GM21723 (cell line): ENCODE data around the gene PPP1R3G.

Experiments used
- ATAC-seq: cut with Tn5 transposase; IDR thresholded peaks from one replicate; pipeline ENCODE4 v1.9.1; 2021; ENCODE audit warnings: mild to moderate bottlenecking, moderate library complexity; ENCODE audit not compliant: unreplicated experiment

The PPP1R3G gene

DNA sequence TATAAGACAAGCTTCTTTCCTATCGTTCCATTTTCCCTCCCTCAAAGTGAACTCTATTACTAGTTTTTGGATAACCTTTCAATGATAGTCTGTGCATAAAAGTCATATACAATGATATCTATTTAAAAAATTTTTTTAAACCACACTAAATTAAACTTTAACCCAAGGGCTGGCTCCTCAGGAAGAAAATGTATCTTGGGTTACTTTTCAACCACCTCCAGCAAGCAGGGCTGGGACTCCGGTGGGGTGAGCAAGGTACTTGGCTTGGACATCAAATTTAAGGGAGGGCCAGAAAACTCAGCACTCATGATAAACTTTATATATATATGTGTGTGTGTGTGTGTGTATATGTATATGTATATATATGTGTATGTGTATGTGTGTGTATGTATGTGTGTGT lies 13.9 kb upstream of the PPP1R3G start:
- ATAC-seq: no peak

DNA sequence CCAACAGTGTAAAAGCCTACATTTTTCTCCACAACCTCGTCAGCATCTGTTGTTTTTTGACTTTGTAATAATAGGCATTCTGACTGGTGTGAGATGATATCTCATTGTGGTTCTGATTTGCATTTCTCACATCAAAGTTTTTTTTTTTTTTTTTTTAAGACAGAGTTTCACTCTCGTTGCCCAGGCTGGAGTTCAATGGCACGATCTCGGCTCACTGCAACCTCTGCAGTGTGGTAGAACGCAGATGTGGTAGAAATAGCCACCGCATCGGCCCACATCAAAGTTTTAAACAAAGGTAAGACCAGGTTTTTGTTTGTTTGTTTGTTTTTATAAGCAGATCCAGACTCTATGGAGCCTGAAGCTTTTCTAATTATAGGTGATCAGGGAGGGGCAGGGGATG lies 12.7 kb upstream of the PPP1R3G start:
- no peak for ATAC-seq

DNA sequence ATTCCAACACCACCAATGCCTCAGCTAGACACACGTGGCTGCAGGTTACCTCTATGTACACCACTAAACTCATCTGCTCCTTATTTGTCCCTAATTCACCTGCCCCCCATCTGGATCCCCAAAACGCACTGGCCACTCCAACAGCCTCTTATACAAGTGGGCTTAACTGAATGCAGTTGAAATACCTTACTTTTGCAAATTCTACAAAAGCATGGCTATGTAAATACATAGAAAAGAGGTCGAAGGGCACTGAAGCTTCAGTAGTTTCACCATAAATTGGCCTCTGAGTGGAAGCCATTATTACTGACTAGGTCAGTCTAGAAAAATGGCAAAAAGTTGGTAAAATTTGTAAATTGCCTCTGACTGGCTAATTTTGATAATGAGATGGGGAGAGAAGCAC lies 11.1 kb upstream of the PPP1R3G start:
- ATAC-seq: no peak

DNA sequence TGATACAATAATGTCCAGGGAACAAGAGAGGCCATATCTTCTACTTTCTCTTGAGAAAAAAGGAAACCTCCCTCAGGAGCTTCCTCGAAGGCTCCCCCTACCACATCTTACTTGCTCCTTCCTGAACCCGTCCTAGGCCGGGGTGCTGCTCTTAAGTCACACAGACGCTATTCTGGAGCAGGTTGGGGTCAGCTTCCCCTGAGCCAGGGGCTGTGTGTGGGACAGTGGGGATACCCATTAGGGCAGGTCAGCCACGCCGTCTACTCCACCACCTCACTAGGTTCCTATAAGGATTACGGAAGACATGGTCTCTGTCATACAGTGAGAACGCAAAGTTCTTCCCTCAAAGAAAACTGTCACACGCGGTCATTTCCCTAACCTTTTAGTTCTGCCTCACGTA lies 8.2 kb upstream of the PPP1R3G start:
- no peak for ATAC-seq

DNA sequence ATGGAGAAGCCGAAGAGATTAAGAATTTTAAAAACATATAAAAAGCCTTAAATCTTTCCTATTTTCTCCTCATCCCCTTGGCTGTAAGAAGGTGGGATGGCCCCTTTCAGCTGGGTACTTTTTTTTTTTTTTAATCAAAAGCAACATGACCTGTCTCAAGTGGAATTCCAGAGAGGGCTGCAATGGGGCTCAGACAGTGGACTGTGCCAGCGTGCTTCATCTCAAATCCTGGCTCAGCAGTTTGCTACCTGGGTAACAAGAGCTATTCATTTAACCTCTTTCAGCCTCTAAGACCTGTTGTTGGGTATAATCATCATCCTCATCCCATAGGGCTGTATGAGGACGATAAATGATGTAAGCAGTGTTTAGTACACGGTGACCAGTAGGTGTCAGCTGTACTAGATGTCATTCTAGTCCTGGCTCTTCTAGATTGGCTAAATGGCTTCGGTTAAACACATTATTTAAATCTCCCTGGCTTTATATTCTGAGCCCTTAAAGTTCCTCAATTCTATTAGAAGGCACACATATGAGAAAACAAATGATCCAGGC lies 6.9 kb upstream of the PPP1R3G start:
- ATAC-seq: no peak

DNA sequence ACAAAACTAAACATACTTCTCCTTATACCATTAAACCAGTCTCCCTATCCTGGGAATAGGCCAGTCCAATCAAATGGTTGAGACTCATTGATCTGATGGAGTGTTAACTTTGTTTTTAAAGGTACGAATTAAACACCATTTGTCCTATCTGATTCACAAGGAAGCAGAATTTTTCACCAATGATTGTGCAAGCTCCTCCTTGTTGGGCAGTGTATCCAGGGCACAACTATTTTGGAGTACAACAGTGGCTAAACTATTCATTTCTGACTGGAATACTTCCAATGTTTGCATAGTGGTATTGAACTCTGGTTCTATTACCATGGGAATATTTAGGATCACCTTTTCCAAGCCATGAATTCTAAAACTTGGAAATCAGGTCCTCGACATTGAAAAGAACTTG lies 5.4 kb upstream of the PPP1R3G start:
- no peak for ATAC-seq

DNA sequence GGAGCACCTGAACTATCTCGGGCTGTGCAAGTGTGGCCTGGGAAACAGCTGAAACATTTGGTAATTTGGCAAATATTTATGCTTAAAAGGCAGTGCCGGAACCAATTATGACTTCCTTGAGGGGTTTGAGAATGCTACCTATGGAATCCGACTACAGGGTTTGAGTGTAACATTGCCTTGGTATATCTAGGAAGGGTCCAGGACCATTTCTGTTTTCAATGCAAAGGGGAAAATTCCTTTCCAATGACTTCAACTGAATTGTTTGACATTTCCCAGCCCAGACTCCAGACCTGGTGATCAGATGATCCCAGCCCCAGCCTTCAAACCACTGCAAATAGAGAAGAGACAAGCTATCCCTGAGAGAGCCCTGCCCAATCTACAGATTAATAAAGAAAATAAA lies 4.6 kb upstream of the PPP1R3G start:
- no peak for ATAC-seq

DNA sequence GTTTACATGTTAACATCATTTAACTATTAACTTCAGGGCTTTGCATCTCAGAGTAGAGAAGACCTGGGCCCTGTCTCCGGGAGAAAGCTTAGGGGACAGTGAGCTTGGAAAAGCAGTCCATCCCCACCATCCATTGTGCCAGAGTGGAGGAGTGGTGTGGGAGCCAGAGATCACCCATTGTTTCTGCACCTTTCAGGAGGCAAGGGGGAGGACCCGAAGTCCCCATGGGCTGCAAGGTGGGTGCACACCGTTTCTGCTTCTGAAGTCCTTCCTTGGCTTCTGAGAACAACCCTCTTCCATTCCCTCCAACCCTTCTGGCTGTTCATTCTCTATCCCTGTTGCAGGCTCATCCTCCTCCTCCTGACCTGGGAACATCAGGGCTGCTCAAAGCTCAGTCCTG lies 4.0 kb upstream of the PPP1R3G start:
- no peak for ATAC-seq

DNA sequence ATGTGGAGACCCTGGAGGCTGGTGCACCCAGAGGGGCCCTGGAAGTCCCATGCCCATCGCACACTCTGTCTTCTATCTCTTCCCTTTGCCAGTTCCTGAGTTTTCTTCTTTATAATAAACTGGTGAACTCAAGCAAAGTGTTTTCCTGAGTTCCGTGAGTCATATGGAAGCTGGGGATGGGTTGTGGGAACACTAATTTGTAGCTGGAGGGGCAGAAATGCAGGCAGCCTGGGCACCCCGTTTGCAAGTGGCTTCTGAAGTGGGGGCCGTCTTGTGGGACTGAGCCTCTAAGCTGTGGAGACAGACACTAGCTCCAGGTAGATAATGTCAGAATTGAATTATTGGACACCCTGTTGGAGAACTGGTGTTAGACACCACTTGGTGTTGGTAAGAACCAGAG lies 3.2 kb upstream of the PPP1R3G start:
- no peak for ATAC-seq

DNA sequence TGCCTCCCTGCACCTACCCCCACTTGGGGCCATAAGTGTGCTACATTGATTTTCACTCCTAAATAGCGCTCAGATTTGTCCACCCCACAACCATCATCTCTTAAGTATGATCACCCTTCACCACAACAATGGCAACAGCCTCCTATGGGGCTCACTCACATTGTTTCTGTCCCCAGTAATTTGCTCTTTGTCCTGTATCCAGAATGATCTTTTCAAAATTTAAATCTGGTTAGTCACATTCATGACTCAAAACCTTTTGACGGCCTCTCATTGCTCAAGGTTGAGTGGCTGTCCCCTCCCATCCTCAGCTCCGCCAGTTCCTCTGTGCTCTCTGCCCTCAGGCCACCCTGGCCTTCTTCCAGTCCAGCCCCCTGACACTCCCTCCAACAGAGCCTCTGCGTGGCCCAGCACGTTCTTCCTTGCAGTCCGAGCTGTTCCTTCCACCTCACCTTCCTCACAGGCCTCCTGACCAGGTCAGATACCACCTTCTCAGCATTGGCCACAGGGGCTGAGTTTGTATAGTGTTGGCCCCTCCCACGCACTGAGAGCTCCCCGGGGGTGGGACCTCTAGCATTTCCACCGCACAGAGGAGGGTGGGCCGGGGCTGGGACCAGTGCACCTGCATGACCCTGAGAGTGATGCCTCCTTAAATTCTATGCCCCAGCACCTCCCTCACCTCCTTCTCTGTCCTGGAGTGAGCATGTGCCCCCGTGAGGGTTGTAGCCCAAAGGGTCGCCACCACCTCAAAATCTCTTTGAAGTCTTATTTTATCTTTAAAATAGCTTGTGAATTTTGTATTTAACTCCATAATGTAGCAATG lies 2.4 kb upstream of the PPP1R3G start:
- no peak for ATAC-seq

DNA sequence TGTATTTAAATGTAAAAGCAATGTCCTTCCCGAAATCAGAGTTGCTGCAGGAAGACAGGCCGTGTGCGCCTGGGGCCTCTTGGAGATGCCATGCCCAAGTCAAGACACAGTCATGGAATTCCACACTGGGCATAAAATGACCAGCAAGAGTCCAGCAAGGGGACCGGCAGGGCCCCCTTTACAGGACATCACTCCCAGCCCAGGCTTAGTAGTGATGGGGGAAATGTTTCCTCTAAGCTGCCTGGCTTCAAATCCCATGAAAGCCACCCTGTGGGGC lies 1.9 kb upstream of the PPP1R3G start:
- ATAC-seq: no peak

DNA sequence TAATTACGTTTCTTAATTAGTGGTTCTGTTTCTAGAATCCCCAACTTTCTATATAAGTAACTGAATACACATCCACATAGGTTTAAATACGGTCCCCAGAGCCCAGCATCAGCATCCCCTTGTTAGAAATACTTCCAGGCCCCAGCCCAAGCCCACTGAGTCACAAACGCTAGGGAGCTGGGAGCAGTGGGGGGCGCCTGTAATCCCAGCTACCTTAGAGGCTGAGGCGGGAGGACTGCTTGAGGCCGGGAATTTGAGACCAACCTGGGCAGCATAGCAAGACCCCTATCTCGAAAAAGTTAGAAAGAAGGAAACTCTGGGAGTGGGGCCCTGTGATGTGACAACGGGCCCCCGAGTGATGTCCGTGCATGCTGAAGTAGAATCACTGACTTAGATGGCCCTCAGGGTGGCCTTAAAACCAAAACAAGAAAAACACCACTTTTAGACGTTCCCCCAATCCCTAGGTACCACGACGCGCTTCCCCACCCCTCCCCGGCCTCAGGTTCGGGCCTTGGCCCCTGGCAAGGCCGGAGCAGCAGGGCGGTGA lies 1.3 kb upstream of the PPP1R3G start:
- ATAC-seq: peak; percentile 28

DNA sequence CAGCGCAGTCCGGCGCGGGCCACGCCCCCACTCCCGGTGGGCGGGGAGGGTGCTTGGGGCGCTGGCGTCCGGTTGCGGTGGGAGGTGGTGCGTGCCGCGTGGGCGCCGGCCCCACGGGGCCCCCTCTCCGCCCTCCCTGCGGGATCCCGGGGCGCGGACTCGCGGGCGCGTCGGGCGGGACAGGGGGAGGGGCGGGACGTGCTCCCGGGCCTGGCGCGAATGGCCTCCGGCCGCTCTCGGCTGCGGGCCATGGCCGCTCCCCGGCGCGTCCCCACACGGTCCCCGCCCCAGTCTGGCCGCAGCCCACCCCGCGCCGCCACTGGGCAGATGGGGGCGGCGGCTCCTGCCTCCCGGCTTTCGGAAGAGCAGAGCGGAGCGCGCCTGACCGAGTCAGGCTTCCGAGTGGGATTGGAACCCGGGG lies 771 bp upstream of the PPP1R3G start:
- ATAC-seq: peak; percentile 53

DNA sequence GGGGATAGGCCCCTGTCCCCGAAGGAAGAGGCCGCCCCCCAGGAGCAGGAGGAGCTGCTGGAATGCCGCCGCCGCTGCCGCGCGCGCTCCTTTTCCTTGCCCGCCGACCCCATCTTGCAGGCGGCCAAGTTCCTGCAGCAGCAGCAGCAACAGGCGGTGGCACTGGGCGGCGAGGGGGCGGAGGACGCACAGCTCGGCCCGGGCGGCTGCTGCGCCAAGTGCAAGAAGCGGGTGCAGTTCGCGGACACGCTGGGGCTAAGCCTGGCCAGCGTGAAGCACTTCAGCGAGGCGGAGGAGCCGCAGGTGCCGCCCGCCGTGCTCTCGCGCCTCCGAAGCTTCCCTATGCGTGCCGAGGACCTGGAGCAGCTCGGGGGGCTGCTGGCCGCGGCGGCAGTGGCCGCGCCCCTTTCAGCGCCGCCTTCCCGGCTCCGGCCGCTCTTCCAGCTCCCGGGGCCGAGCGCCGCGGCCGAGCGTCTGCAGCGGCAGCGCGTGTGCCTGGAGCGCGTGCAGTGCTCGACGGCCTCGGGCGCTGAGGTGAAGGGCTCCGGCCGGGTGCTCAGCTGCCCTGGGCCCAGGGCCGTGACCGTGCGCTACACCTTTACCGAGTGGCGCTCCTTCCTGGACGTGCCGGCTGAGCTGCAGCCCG lies 630 bp downstream of the PPP1R3G start:
- peak; percentile 18 for ATAC-seq

DNA sequence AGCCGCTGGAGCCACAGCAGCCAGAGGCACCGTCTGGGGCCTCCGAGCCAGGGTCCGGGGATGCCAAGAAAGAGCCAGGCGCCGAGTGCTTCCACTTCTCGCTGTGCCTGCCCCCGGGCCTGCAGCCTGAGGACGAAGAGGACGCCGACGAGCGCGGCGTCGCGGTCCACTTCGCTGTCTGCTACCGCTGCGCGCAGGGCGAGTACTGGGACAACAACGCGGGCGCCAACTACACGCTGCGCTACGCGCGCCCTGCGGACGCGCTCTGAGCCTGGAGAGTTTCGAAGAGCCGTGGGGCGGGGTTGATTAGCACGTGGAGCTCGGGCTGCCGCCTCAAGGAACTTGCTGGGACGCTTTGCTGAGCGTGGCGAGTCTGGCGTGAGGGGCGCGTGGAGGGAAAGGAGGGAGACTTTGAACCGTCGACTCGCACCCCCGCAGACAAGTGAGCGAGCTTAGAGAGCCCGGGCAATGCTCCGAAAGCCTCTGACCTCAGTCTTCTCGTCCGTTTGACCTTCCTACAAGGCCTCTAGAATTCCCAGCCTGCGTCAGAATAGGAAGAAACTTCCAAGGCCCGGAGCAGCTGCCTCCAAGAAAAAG lies 1.3 kb downstream of the PPP1R3G start:
- no peak for ATAC-seq

DNA sequence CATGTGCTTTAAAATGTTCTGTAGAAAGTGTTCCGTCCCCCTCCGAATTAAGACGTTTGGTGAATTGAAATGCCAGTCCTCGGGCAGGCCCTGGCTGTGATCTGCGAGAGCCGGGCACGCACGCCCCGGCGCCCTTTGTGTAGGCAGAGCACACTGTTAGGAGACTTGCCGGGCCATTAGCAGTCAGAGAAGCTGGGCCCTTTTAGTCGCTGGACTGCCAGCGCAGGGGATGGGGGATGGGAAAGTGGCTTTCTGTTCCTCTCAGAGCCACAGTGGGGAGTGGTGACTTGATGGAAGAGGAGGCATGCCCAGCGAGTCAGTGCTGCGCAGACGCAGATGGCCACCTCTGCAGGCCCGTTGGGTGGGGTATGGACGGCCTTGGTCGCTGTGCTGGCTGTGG lies 2.2 kb downstream of the PPP1R3G start:
- ATAC-seq: no peak

DNA sequence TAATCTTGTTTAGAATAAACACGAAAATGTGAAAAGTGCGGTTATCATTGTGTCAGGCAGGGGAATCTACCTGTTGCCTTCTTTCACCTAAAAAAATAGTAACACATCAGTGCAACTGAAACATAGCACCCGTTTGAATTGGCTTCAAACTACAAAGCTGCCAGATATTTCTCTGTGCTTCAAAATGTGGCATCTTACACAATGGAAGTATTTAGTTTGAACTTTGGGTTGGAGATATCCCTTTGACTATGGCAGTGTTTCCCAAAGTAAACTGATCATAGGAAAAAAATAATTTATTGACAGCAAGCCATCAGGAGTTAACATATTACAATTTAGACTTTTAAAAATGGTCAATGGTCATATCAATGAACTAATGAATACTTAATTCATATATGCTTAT lies 3.6 kb downstream of the PPP1R3G start:
- no peak for ATAC-seq

DNA sequence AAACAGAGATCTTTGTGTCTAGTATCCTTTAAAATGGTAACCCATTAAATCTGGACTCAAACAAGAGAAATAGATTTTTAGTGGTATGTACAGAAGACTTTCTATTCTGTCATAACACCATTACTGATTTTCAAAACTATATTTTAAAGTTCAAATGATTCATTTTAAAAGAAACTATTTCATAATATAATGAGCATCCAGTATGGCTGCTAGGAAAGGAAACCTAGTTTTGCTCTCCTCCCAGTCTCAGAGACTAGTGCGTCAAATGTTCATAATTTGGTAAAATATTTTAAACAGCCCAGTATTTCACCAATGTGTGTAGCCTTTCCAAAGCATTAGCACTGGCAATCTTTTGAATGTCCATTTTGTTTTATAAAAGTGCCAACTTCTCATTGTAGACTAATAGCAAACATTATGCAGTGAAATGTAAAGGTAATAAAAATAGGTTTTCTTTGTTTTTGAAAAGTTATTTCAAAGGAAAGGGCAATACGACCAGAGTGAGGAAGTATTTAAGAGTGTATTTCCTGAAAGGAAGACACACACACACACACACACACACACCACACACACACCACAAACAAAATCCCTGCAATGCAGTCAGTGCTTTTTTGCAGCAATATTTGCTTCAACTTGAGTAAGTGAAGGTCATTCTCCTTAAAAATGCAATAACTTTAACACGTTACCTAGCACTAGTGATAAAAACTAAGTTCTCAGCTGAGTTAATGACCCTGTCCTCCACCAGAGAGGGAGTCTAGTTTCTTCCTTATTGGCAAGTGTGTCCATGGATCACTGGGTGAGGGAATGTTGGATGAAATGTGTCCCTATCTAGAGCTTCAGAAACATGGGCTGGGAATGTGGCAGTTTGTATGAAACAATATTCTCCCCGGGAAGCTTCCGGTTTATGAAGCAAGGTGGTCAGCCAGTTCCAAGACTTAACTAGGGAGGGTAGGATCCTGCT lies 4.6 kb downstream of the PPP1R3G start:
- no peak for ATAC-seq

DNA sequence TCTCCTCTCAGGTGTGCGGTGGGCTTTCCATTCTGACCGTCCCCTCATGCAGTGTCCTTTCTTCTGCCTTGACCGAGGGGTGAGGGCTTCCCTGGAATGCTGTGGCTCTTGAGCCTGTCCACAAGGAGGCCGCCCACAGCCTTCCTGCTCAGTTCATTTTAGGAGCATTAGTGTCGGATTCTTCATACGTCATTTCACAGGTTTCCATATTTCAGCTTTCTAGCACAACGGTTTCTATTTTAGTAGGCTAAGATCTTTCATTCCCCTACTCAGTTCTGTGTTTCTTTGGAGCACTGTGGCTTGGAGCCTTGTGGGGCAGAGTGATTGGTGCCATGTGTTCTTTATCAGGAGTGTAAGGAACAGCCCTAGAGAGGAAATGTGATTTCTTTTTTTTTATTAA lies 5.5 kb downstream of the PPP1R3G start:
- ATAC-seq: no peak

DNA sequence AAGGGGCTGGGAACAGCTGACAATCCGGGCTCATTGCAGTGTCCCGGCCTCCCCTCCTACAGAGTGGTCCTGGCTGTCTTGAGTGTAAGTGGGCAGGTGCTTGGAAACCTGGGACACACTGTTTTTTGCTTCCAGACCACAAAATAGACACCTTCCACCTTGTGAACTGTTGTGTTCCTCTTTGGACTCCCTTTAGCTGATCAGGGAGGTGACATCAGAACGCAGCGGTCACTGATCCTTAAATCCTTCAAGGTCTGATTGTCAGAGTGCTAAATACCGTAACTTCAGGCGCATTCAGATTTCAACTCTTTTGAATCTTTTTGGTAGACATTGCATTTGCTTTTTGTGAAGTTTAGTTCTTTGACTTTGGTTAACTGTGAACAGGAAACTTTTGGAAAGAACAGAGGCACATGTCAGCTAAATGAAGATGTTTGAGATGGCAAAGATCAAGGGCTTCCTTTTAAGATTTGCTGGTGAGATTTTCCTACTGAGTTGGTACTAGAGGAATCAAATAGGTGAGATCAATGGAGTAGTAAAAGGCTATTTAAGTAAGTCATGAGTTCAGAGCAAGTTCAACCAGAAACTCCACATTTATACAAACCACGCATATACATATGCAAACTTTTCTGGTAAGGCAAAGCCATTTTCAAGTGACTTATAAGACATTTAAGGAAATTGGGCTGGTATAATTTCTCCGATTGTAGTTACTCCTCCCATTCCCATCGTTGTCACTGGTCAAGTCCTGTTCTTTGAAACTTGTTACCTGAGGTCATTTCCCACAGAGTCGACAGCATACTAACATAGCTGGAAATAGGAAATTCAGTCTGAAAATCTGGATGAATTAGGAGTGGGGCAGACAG lies 6.3 kb downstream of the PPP1R3G start:
- ATAC-seq: no peak
